GM21381 (cell line): ENCODE data around the gene MFRP.

Experiments
- ATAC-seq: cut with Tn5 transposase; IDR thresholded peaks from one replicate; pipeline ENCODE4 v1.9.1; 2021; ENCODE audit warnings: mild to moderate bottlenecking, moderate library complexity; ENCODE audit not compliant: unreplicated experiment

Gene MFRP

GRCh38 chr11:119373059-119373920, 26.8 kb upstream of the MFRP start:
- ATAC-seq = no peak

GRCh38 chr11:119372260-119373058, 26.0 kb upstream of the MFRP start:
- no peak for ATAC-seq

- no peak for ATAC-seq
These were observed 25.3 kb upstream of the MFRP start for GRCh38 chr11:119371778-119372182.

- ATAC-seq = no peak
These were observed 24.6 kb upstream of the MFRP start for GRCh38 chr11:119371067-119371601.

- no peak for ATAC-seq
These were observed 24.1 kb upstream of the MFRP start for GRCh38 chr11:119370486-119371046.

GRCh38 chr11:119369132-119369925, 22.8 kb upstream of the MFRP start:
- ATAC-seq = no peak

GRCh38 chr11:119368121-119369034, 21.9 kb upstream of the MFRP start:
- ATAC-seq = no peak

- ATAC-seq = no peak
These were observed 21.2 kb upstream of the MFRP start for GRCh38 chr11:119367661-119368120.

- no peak for ATAC-seq
These were observed 20.4 kb upstream of the MFRP start for GRCh38 chr11:119366690-119367620.

GRCh38 chr11:119365071-119365591, 18.6 kb upstream of the MFRP start:
- ATAC-seq = no peak

- no peak for ATAC-seq
These were observed 17.5 kb upstream of the MFRP start for GRCh38 chr11:119363851-119364590.

- no peak for ATAC-seq
These were observed 16.8 kb upstream of the MFRP start for GRCh38 chr11:119363081-119363850.

- ATAC-seq = no peak
These were observed 16.2 kb upstream of the MFRP start for GRCh38 chr11:119362741-119363080.

GRCh38 chr11:119361941-119362725, 15.6 kb upstream of the MFRP start:
- ATAC-seq = no peak

GRCh38 chr11:119361056-119361787, 14.7 kb upstream of the MFRP start:
- no peak for ATAC-seq
